ENCODE results near the gene CCND2.

- TF ChIP-seq, protein P1, sequence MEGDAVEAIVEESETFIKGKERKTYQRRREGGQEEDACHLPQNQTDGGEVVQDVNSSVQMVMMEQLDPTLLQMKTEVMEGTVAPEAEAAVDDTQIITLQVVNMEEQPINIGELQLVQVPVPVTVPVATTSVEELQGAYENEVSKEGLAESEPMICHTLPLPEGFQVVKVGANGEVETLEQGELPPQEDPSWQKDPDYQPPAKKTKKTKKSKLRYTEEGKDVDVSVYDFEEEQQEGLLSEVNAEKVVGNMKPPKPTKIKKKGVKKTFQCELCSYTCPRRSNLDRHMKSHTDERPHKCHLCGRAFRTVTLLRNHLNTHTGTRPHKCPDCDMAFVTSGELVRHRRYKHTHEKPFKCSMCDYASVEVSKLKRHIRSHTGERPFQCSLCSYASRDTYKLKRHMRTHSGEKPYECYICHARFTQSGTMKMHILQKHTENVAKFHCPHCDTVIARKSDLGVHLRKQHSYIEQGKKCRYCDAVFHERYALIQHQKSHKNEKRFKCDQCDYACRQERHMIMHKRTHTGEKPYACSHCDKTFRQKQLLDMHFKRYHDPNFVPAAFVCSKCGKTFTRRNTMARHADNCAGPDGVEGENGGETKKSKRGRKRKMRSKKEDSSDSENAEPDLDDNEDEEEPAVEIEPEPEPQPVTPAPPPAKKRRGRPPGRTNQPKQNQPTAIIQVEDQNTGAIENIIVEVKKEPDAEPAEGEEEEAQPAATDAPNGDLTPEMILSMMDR (conservative IDR thresholded peaks at IDR 0.05; ENCODE audit: low read depth in 2 of 2) = no peak
- TF ChIP-seq EZH2 (IDR thresholded peaks at IDR 0.05; ENCODE audit: low read depth, unreplicated experiment) (no peak), CREB1 (CRISPR knock-in tag; IDR thresholded peaks at IDR 0.05; ENCODE audit: low read depth) (no peak), POLR2AphosphoS5 (IDR thresholded peaks at IDR 0.05; ENCODE audit: low read depth) (no peak), ETS1 (IDR thresholded peaks at IDR 0.05) (no peak), JUNB (IDR thresholded peaks at IDR 0.05; ENCODE audit: unreplicated experiment) (no peak), EZH2phosphoT487 (IDR thresholded peaks at IDR 0.05; ENCODE audit: unreplicated experiment) (no peak), STAT1 (IDR thresholded peaks at IDR 0.05; ENCODE audit: unreplicated experiment) (no peak), ZNF114 (CRISPR knock-in tag; IDR thresholded peaks at IDR 0.05) (no peak), ZNF331 (CRISPR knock-in tag; IDR thresholded peaks at IDR 0.05; ENCODE audit: low read depth) (no peak), NANOG (IDR thresholded peaks at IDR 0.05; ENCODE audit: borderline replicate concordance) (no peak)
- TF ChIP-seq, protein P2, sequence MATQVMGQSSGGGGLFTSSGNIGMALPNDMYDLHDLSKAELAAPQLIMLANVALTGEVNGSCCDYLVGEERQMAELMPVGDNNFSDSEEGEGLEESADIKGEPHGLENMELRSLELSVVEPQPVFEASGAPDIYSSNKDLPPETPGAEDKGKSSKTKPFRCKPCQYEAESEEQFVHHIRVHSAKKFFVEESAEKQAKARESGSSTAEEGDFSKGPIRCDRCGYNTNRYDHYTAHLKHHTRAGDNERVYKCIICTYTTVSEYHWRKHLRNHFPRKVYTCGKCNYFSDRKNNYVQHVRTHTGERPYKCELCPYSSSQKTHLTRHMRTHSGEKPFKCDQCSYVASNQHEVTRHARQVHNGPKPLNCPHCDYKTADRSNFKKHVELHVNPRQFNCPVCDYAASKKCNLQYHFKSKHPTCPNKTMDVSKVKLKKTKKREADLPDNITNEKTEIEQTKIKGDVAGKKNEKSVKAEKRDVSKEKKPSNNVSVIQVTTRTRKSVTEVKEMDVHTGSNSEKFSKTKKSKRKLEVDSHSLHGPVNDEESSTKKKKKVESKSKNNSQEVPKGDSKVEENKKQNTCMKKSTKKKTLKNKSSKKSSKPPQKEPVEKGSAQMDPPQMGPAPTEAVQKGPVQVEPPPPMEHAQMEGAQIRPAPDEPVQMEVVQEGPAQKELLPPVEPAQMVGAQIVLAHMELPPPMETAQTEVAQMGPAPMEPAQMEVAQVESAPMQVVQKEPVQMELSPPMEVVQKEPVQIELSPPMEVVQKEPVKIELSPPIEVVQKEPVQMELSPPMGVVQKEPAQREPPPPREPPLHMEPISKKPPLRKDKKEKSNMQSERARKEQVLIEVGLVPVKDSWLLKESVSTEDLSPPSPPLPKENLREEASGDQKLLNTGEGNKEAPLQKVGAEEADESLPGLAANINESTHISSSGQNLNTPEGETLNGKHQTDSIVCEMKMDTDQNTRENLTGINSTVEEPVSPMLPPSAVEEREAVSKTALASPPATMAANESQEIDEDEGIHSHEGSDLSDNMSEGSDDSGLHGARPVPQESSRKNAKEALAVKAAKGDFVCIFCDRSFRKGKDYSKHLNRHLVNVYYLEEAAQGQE (IDR thresholded peaks at IDR 0.05; ENCODE audit: unreplicated experiment) = no peak
- TF ChIP-seq, protein P3, sequence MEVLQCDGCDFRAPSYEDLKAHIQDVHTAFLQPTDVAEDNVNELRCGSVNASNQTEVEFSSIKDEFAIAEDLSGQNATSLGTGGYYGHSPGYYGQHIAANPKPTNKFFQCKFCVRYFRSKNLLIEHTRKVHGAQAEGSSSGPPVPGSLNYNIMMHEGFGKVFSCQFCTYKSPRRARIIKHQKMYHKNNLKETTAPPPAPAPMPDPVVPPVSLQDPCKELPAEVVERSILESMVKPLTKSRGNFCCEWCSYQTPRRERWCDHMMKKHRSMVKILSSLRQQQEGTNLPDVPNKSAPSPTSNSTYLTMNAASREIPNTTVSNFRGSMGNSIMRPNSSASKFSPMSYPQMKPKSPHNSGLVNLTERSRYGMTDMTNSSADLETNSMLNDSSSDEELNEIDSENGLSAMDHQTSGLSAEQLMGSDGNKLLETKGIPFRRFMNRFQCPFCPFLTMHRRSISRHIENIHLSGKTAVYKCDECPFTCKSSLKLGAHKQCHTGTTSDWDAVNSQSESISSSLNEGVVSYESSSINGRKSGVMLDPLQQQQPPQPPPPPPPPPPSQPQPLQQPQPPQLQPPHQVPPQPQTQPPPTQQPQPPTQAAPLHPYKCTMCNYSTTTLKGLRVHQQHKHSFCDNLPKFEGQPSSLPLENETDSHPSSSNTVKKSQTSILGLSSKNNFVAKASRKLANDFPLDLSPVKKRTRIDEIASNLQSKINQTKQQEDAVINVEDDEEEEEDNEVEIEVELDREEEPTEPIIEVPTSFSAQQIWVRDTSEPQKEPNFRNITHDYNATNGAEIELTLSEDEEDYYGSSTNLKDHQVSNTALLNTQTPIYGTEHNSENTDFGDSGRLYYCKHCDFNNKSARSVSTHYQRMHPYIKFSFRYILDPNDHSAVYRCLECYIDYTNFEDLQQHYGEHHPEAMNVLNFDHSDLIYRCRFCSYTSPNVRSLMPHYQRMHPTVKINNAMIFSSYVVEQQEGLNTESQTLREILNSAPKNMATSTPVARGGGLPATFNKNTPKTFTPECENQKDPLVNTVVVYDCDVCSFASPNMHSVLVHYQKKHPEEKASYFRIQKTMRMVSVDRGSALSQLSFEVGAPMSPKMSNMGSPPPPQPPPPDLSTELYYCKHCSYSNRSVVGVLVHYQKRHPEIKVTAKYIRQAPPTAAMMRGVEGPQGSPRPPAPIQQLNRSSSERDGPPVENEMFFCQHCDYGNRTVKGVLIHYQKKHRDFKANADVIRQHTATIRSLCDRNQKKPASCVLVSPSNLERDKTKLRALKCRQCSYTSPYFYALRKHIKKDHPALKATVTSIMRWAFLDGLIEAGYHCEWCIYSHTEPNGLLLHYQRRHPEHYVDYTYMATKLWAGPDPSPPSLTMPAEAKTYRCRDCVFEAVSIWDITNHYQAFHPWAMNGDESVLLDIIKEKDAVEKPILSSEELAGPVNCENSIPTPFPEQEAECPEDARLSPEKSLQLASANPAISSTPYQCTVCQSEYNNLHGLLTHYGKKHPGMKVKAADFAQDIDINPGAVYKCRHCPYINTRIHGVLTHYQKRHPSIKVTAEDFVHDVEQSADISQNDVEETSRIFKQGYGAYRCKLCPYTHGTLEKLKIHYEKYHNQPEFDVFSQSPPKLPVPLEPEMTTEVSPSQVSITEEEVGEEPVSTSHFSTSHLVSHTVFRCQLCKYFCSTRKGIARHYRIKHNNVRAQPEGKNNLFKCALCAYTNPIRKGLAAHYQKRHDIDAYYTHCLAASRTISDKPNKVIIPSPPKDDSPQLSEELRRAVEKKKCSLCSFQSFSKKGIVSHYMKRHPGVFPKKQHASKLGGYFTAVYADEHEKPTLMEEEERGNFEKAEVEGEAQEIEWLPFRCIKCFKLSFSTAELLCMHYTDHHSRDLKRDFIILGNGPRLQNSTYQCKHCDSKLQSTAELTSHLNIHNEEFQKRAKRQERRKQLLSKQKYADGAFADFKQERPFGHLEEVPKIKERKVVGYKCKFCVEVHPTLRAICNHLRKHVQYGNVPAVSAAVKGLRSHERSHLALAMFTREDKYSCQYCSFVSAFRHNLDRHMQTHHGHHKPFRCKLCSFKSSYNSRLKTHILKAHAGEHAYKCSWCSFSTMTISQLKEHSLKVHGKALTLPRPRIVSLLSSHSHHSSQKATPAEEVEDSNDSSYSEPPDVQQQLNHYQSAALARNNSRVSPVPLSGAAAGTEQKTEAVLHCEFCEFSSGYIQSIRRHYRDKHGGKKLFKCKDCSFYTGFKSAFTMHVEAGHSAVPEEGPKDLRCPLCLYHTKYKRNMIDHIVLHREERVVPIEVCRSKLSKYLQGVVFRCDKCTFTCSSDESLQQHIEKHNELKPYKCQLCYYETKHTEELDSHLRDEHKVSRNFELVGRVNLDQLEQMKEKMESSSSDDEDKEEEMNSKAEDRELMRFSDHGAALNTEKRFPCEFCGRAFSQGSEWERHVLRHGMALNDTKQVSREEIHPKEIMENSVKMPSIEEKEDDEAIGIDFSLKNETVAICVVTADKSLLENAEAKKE (CRISPR knock-in tag; IDR thresholded peaks at IDR 0.05) = no peak
Measured at GRCh38 chr12:4242595-4242994, 31.0 kb upstream of the CCND2 start.
